Activated T-helper 17 cell treated with anti-CD3 and anti-CD28 coated beads, Interleukin-2, amount 50 U/mL, for 72 hours (primary cell): ENCODE results near the gene ARMH1. TPM values are rescaled to one million over a fixed set of nuclear protein-coding genes. Genes with fewer than 3 reads are reported as not detected.
A peak's percentile ranks its signal among the peaks of the same experiment; 100 is the strongest.
"Not testable (repeated sequence)": the region's sequence is repeated elsewhere in the genome, so short reads cannot be mapped to it uniquely, and the experiment has no call there.

Experiments used
- ATAC-seq: fragments of 150-1000 bp; cut with Tn5 transposase; replicated peaks from 2 replicates; pipeline ENCODE4 v1.10.0; 2021; ENCODE audit warnings: mild to moderate bottlenecking, moderate library complexity
- H3K27ac Mint-ChIP-seq: one replicate; pipeline ENCODE4 v1.8.0; 2022; ENCODE audit warnings: mixed read lengths
- H3K27me3 Mint-ChIP-seq: one replicate; pipeline ENCODE4 v1.8.0; 2022; ENCODE audit warnings: mixed read lengths
- H3K36me3 Mint-ChIP-seq: one replicate; pipeline ENCODE4 v1.8.0; 2022; ENCODE audit warnings: low read depth, mild to moderate bottlenecking, mixed read lengths
- H3K4me1 Mint-ChIP-seq: one replicate; pipeline ENCODE4 v1.8.0; 2022; ENCODE audit warnings: mixed read lengths
- H3K4me3 Mint-ChIP-seq: one replicate; pipeline ENCODE4 v1.8.0; 2022; ENCODE audit warnings: mild to moderate bottlenecking, mixed read lengths
- H3K9me3 Mint-ChIP-seq: one replicate; pipeline ENCODE4 v1.8.0; 2022; ENCODE audit warnings: mixed read lengths
- total RNA-seq, 2 donors: library from RNA; stranded (reverse); gene quantifications; one replicate each; pipeline ENCODE4 v1.2.3, GENCODE V29; 2022

Gene ARMH1
- total RNA-seq, 2 donors from 2014 or later: 10.7 to 65.8 TPM

- peaks cover 5% of the 10 kb centered on the region for H3K27me3 Mint-ChIP-seq
- H3K36me3 Mint-ChIP-seq: no peaks in the 10 kb centered on the region
- H3K4me3 Mint-ChIP-seq: no peak overlapping the region
- ATAC-seq: no peak
- H3K27ac Mint-ChIP-seq: no peak overlapping the region
- no peaks in the 10 kb centered on the region for H3K4me1 Mint-ChIP-seq
- no peaks in the 10 kb centered on the region for H3K9me3 Mint-ChIP-seq
These were observed 14.4 kb downstream of the ARMH1 start for GRCh38 chr1:44688760-44689446.

- H3K36me3 Mint-ChIP-seq: no peaks in the 10 kb centered on the region
- no peak for ATAC-seq
- H3K27ac Mint-ChIP-seq: no peak overlapping the region
- H3K27me3 Mint-ChIP-seq: peaks cover 5% of the 10 kb centered on the region
- H3K9me3 Mint-ChIP-seq: no peaks in the 10 kb centered on the region
- no peaks in the 10 kb centered on the region for H3K4me1 Mint-ChIP-seq
- H3K4me3 Mint-ChIP-seq: no peak overlapping the region
These were observed 14.9 kb downstream of the ARMH1 start for GRCh38 chr1:44689447-44689765.

- Mint-ChIP-seq H3K4me3 (no peak overlapping the region), H3K4me1 (peaks cover 11% of the 10 kb centered on the region), H3K9me3 (no peaks in the 10 kb centered on the region), H3K36me3 (no peaks in the 10 kb centered on the region), H3K27ac (no peak overlapping the region), H3K27me3 (peaks cover 5% of the 10 kb centered on the region)
- peak; percentile 77 for ATAC-seq
These were observed 18.6 kb downstream of the ARMH1 start for GRCh38 chr1:44693159-44693558.

GRCh38 chr1:44693900-44694299, 19.4 kb downstream of the ARMH1 start:
- Mint-ChIP-seq H3K4me1 (peaks cover 11% of the 10 kb centered on the region), H3K27me3 (peaks cover 5% of the 10 kb centered on the region), H3K9me3 (no peaks in the 10 kb centered on the region), H3K36me3 (no peaks in the 10 kb centered on the region), H3K27ac (no peak overlapping the region), H3K4me3 (no peak overlapping the region)
- ATAC-seq: no peak

GRCh38 chr1:44694863-44695478, 20.5 kb downstream of the ARMH1 start:
- peaks cover 5% of the 10 kb centered on the region for H3K27me3 Mint-ChIP-seq
- no peak for ATAC-seq
- no peaks in the 10 kb centered on the region for H3K9me3 Mint-ChIP-seq
- H3K36me3 Mint-ChIP-seq: no peaks in the 10 kb centered on the region
- no peak overlapping the region for H3K4me3 Mint-ChIP-seq
- H3K4me1 Mint-ChIP-seq: peaks cover 11% of the 10 kb centered on the region
- H3K27ac Mint-ChIP-seq: no peak overlapping the region

GRCh38 chr1:44695671-44696070, 21.2 kb downstream of the ARMH1 start:
- Mint-ChIP-seq H3K4me3 (no peak overlapping the region), H3K27me3 (peaks cover 5% of the 10 kb centered on the region), H3K9me3 (no peaks in the 10 kb centered on the region), H3K27ac (no peak overlapping the region), H3K36me3 (no peaks in the 10 kb centered on the region), H3K4me1 (peaks cover 11% of the 10 kb centered on the region)
- no peak for ATAC-seq

- Mint-ChIP-seq H3K27ac (no peak overlapping the region), H3K36me3 (no peaks in the 10 kb centered on the region), H3K27me3 (peaks cover 5% of the 10 kb centered on the region), H3K9me3 (no peaks in the 10 kb centered on the region), H3K4me1 (peaks cover 11% of the 10 kb centered on the region), H3K4me3 (no peak overlapping the region)
- no peak for ATAC-seq
These were observed 21.6 kb downstream of the ARMH1 start for GRCh38 chr1:44696101-44696500.

- no peaks in the 10 kb centered on the region for H3K9me3 Mint-ChIP-seq
- H3K4me3 Mint-ChIP-seq: peak overlapping the region; percentile 42
- ATAC-seq: peak; percentile 79
- no peaks in the 10 kb centered on the region for H3K27me3 Mint-ChIP-seq
- H3K36me3 Mint-ChIP-seq: no peaks in the 10 kb centered on the region
- H3K27ac Mint-ChIP-seq: peak overlapping the region; percentile 86
- peaks cover 11% of the 10 kb centered on the region for H3K4me1 Mint-ChIP-seq
These were observed 22.4 kb downstream of the ARMH1 start for GRCh38 chr1:44696789-44697345.

- Mint-ChIP-seq H3K27ac (no peak overlapping the region), H3K4me3 (no peak overlapping the region), H3K27me3 (no peaks in the 10 kb centered on the region), H3K4me1 (peaks cover 11% of the 10 kb centered on the region), H3K36me3 (no peaks in the 10 kb centered on the region), H3K9me3 (no peaks in the 10 kb centered on the region)
- no peak for ATAC-seq
These were observed 23.6 kb downstream of the ARMH1 start for GRCh38 chr1:44698138-44698537.

GRCh38 chr1:44699375-44699774, 24.9 kb downstream of the ARMH1 start:
- peaks cover 11% of the 10 kb centered on the region for H3K4me1 Mint-ChIP-seq
- H3K36me3 Mint-ChIP-seq, H3K4me3 Mint-ChIP-seq, ATAC-seq, H3K9me3 Mint-ChIP-seq, H3K27me3 Mint-ChIP-seq, H3K27ac Mint-ChIP-seq: not testable (repeated sequence)

- Mint-ChIP-seq H3K27ac (no peak overlapping the region), H3K4me3 (no peak overlapping the region), H3K9me3 (no peaks in the 10 kb centered on the region), H3K4me1 (peaks cover 11% of the 10 kb centered on the region), H3K27me3 (no peaks in the 10 kb centered on the region), H3K36me3 (no peaks in the 10 kb centered on the region)
- ATAC-seq: no peak
These were observed 26.1 kb downstream of the ARMH1 start for GRCh38 chr1:44700573-44700972.

- no peaks in the 10 kb centered on the region for H3K36me3 Mint-ChIP-seq
- no peaks in the 10 kb centered on the region for H3K27me3 Mint-ChIP-seq
- H3K27ac Mint-ChIP-seq: no peak overlapping the region
- no peaks in the 10 kb centered on the region for H3K9me3 Mint-ChIP-seq
- no peak for ATAC-seq
- no peak overlapping the region for H3K4me3 Mint-ChIP-seq
- H3K4me1 Mint-ChIP-seq: peaks cover 11% of the 10 kb centered on the region
These were observed 26.6 kb downstream of the ARMH1 start for GRCh38 chr1:44701141-44701573.

GRCh38 chr1:44705470-44705869, 31.0 kb downstream of the ARMH1 start:
- no peak overlapping the region for H3K27ac Mint-ChIP-seq
- peaks cover 14% of the 10 kb centered on the region for H3K4me1 Mint-ChIP-seq
- peaks cover 5% of the 10 kb centered on the region for H3K27me3 Mint-ChIP-seq
- no peak for ATAC-seq
- no peak overlapping the region for H3K4me3 Mint-ChIP-seq
- H3K9me3 Mint-ChIP-seq: no peaks in the 10 kb centered on the region
- H3K36me3 Mint-ChIP-seq: no peaks in the 10 kb centered on the region

- no peaks in the 10 kb centered on the region for H3K36me3 Mint-ChIP-seq
- no peak for ATAC-seq
- H3K27me3 Mint-ChIP-seq: peaks cover 5% of the 10 kb centered on the region
- H3K27ac Mint-ChIP-seq: no peak overlapping the region
- peaks cover 14% of the 10 kb centered on the region for H3K4me1 Mint-ChIP-seq
- no peak overlapping the region for H3K4me3 Mint-ChIP-seq
- H3K9me3 Mint-ChIP-seq: no peaks in the 10 kb centered on the region
These were observed 31.4 kb downstream of the ARMH1 start for GRCh38 chr1:44705938-44706337.

- peak overlapping the region; percentile 63 for H3K4me3 Mint-ChIP-seq
- H3K27ac Mint-ChIP-seq: peak overlapping the region; percentile 14
- H3K36me3 Mint-ChIP-seq: no peaks in the 10 kb centered on the region
- peak; percentile 14 for ATAC-seq
- peaks cover 5% of the 10 kb centered on the region for H3K27me3 Mint-ChIP-seq
- peaks cover 14% of the 10 kb centered on the region for H3K4me1 Mint-ChIP-seq
- H3K9me3 Mint-ChIP-seq: no peaks in the 10 kb centered on the region
These were observed 32.8 kb downstream of the ARMH1 start for GRCh38 chr1:44707112-44707881.
